Omental fat pad (tissue), 4 donors: ENCODE data around the gene GRAP2. TPM values are rescaled to one million over a fixed set of nuclear protein-coding genes. Genes with fewer than 3 reads are reported as not detected.

ENCODE experiments used
- ATAC-seq: fragments of 150-250 bp; one replicate; pipeline ENCODE4 v1.9.1; 2016; ENCODE audit warnings: mild to moderate bottlenecking, moderate library complexity; ENCODE audit not compliant: low FRiP score
- DNase-seq: peaks from one replicate; pipeline ENCODE4 v3.0.0-alpha.2; 2019; ENCODE audit warnings: low spot score
- CTCF ChIP-seq, 3 donors: fragments of 450-650 bp; IDR thresholded peaks; one replicate each; pipeline ENCODE4 v1.5.1; 2016 to 2017; ENCODE audit warnings: antibody characterized with exemption in 3 of 3, mild to moderate bottlenecking in 3 of 3, moderate library complexity in 2 of 3
- small RNA-seq: library from RNA; depleted of rRNA; stranded (forward); fragments of <200 nt; gene quantifications from one replicate; pipeline ENCODE3, GENCODE V24; 2016
- total RNA-seq, 4 donors: library from RNA; depleted of rRNA; stranded (reverse); fragments of >200 nt; gene quantifications; one replicate each; pipeline ENCODE4 v1.1.0, GENCODE V29; 2016

GRAP2 gene
- total RNA-seq, 4 donors from 2014 or later, result 1.0 to 9.5 (median 3.7) TPM

GRCh38 chr22:40018051-40018450, 117.2 kb downstream of the GRAP2 start:
- ATAC-seq, result no peak
- TF ChIP-seq CTCF (IDR thresholded peaks at IDR 0.05), result no peak
- no peak for DNase-seq

DNA sequence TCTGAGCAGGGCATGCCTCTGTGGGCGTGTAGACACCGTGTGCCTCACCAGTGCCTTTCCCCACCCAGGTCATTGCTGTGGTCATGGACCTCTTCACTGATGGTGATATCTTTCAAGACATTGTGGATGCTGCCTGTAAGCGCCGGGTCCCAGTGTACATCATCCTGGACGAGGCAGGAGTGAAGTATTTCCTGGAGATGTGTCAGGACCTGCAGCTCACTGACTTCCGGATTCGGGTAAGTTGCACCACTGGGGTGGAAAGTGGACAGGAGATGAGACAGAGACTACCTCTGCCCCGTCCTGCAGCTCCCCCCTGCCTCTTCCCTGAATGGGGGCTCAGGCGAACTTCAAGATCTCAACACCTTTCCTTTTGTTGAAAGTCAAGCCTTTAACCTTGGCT, 118.2 kb downstream of the GRAP2 start:
- DNase-seq, result no peak
- TF ChIP-seq CTCF (IDR thresholded peaks at IDR 0.05), result no peak
- no peak for ATAC-seq

- TF ChIP-seq CTCF (IDR thresholded peaks at IDR 0.05), result no peak
- DNase-seq (no peak), ATAC-seq (no peak)
Measured at GRCh38 chr22:40020956-40021355, 120.1 kb downstream of the GRAP2 start.

DNA sequence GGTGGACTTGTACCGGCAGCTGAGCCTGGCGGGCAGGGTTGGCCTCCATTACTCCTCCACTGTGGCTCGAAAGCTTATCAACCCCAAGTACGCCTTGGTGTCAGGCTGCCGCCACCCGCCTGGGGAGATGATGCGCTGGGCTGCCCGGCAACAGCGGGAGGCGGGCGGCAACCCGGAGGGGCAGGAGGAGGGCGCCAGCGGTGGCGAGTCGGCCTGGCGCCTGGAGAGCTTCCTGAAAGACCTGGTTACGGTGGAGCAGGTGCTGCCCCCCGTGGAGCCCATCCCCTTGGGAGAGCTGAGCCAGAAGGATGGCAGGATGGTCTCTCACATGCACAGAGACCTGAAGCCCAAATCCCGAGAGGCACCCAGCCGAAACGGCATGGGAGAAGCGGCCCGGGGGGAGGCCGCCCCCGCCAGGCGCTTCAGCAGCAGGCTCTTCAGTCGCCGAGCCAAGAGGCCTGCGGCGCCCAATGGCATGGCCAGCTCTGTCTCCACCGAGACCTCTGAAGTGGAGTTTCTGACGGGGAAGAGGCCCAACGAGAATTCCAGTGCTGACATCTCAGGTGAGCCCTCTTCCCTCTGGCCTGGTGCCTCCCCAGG, 120.6 kb downstream of the GRAP2 start:
- ATAC-seq, result no peak
- no peak for TF ChIP-seq CTCF (IDR thresholded peaks at IDR 0.05)
- DNase-seq, result no peak

GRCh38 chr22:40022536-40023240, 121.8 kb downstream of the GRAP2 start:
- DNase-seq (no peak), ATAC-seq (no peak)
- TF ChIP-seq CTCF (IDR thresholded peaks at IDR 0.05), result no peak

Small RNAs within 50 kb of the gene (small RNA-seq; reads per million reads assigned to genes)
- not detected for gene RN7SKP210

Other genes with a start within 250 kb of the GRAP2 start
- gene ENTHD1, start 7.3 kb upstream of the GRAP2 start, total RNA-seq, result not detected
- gene TMA7B, start 59.3 kb downstream of the GRAP2 start, total RNA-seq, result not detected
- gene FAM83F, start 93.9 kb downstream of the GRAP2 start, total RNA-seq, result under 1 TPM; 0.37 to 0.84 (median 0.57) TPM